Measurements from ENCODE around the gene ANO4.

DNA sequence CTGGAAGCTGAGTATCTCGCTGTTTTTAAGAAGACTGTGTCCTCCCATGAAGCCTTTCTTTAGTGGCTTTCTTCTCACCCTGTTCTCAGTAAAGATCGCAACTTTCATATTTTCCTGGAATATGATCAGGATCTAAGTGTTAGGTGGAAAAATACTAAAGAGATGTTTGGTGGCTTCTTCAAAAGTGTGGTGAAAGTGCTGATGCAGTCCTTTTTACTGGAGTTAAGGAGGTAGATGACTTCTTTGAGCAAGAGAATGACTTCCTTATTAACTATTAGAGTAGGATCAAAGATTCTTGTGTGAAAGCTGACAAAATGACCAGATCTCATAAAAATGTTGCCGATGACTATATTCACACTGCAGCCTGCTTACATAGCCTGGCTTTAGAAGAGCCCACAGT, 273.8 kb downstream of the ANO4 start:
- TF ChIP-seq, protein P1, sequence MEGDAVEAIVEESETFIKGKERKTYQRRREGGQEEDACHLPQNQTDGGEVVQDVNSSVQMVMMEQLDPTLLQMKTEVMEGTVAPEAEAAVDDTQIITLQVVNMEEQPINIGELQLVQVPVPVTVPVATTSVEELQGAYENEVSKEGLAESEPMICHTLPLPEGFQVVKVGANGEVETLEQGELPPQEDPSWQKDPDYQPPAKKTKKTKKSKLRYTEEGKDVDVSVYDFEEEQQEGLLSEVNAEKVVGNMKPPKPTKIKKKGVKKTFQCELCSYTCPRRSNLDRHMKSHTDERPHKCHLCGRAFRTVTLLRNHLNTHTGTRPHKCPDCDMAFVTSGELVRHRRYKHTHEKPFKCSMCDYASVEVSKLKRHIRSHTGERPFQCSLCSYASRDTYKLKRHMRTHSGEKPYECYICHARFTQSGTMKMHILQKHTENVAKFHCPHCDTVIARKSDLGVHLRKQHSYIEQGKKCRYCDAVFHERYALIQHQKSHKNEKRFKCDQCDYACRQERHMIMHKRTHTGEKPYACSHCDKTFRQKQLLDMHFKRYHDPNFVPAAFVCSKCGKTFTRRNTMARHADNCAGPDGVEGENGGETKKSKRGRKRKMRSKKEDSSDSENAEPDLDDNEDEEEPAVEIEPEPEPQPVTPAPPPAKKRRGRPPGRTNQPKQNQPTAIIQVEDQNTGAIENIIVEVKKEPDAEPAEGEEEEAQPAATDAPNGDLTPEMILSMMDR (IDR thresholded peaks at IDR 0.05): no peak
- no peak for TF ChIP-seq POLR2A (IDR thresholded peaks at IDR 0.05)
- no peak for TF ChIP-seq POLR2AphosphoS5 (IDR thresholded peaks at IDR 0.05)
